ENCODE results near the gene STMP1.
"Not testable (repeated sequence)": the region's sequence is repeated elsewhere in the genome, so short reads cannot be mapped to it uniquely, and the experiment has no call there.

STMP1 gene

GRCh38 chr7:135692055-135692454, 29.7 kb downstream of the STMP1 start:
- H3K4me3 ChIP-seq (ENCODE audit: low read depth, low read length) = no peak overlapping the region
- no peak for DNase-seq (ENCODE audit: low read depth)
- TF ChIP-seq CTCF (IDR thresholded peaks at IDR 0.05; ENCODE audit: low read depth, low read length, missing control alignments) = no peak
- in situ Hi-C loops (cut with HindIII; ENCODE audit: low sequenced_read_pairs) = no loop called here

GRCh38 chr7:135692606-135693005, 30.3 kb downstream of the STMP1 start:
- H3K4me3 ChIP-seq (ENCODE audit: low read depth, low read length); DNase-seq (ENCODE audit: low read depth); in situ Hi-C loops (cut with HindIII; ENCODE audit: low sequenced_read_pairs): not testable (repeated sequence)

GRCh38 chr7:135693558-135693957, 31.2 kb downstream of the STMP1 start:
- DNase-seq (ENCODE audit: low read depth) = no peak
- H3K4me3 ChIP-seq (ENCODE audit: low read depth, low read length) = no peak overlapping the region
- in situ Hi-C loops (cut with HindIII; ENCODE audit: low sequenced_read_pairs) = no loop called here
- TF ChIP-seq CTCF (IDR thresholded peaks at IDR 0.05; ENCODE audit: low read depth, low read length, missing control alignments) = no peak

- DNase-seq (ENCODE audit: low read depth) = no peak
- TF ChIP-seq CTCF (IDR thresholded peaks at IDR 0.05; ENCODE audit: low read depth, low read length, missing control alignments) = no peak
- in situ Hi-C loops (cut with HindIII; ENCODE audit: low sequenced_read_pairs) = no loop called here
- H3K4me3 ChIP-seq (ENCODE audit: low read depth, low read length) = no peak overlapping the region
Observed at GRCh38 chr7:135697276-135698049, 35.1 kb downstream of the STMP1 start.

GRCh38 chr7:135704074-135704473, 41.8 kb downstream of the STMP1 start:
- no peak overlapping the region for H3K4me3 ChIP-seq (ENCODE audit: low read depth, low read length)
- in situ Hi-C loops (cut with HindIII; ENCODE audit: low sequenced_read_pairs) = no loop called here
- peak; percentile 28 for TF ChIP-seq CTCF (IDR thresholded peaks at IDR 0.05; ENCODE audit: low read depth, low read length, missing control alignments)
- no peak for DNase-seq (ENCODE audit: low read depth)

- in situ Hi-C loops (cut with HindIII; ENCODE audit: low sequenced_read_pairs) = no loop called here
- no peak for TF ChIP-seq CTCF (IDR thresholded peaks at IDR 0.05; ENCODE audit: low read depth, low read length, missing control alignments)
- no peak overlapping the region for H3K4me3 ChIP-seq (ENCODE audit: low read depth, low read length)
- no peak for DNase-seq (ENCODE audit: low read depth)
Observed at GRCh38 chr7:135704698-135705097, 42.4 kb downstream of the STMP1 start.

- no peak for DNase-seq (ENCODE audit: low read depth)
- no peak for TF ChIP-seq CTCF (IDR thresholded peaks at IDR 0.05; ENCODE audit: low read depth, low read length, missing control alignments)
- no peak overlapping the region for H3K4me3 ChIP-seq (ENCODE audit: low read depth, low read length)
- in situ Hi-C loops (cut with HindIII; ENCODE audit: low sequenced_read_pairs) = no loop called here
Observed at GRCh38 chr7:135706038-135706742, 43.9 kb downstream of the STMP1 start.
